SK-N-SH (cell line): ENCODE measurements around the gene ZBTB7A. TPM values are rescaled to one million over a fixed set of nuclear protein-coding genes. Genes with fewer than 3 reads are reported as not detected.

Experiments
- CTCF ChIA-PET: fragments of 300-600, 350-600 bp; formaldehyde crosslinking; extraction: SDS; loops from one replicate; lab custom pipeline; 2021; lab: Yijun Ruan, JAX
- POLR2A ChIA-PET: fragments of 350-600 bp; sonication (Branson Sonifier 250); formaldehyde crosslinking; extraction: SDS; loops from one replicate; lab custom pipeline; 2020; ENCODE audit warnings: antibody characterized with exemption, inconsistent platforms; lab: Yijun Ruan, JAX
- DNase-seq: peaks from one replicate; pipeline ENCODE4 v3.0.0; 2012
- H2AFZ ChIP-seq: fragments of 200-600 bp; sonication (generic); 2 replicates; pipeline ENCODE4 v1.8.1; 2016; ENCODE audit warnings: antibody characterized with exemption, mild to moderate bottlenecking, low read depth
- H3F3A ChIP-seq: fragments of 200-600 bp; sonication (generic); replicated peaks from 2 replicates; pipeline ENCODE3; 2016; ENCODE audit warnings: antibody characterized with exemption, mild to moderate bottlenecking; ENCODE audit not compliant: insufficient read depth
- H3K27ac ChIP-seq, 2 experiments: fragments of 200-500 bp in 1 of 2; fragments of 200-600 bp in 1 of 2; sonication (Bioruptor generic) in 1 of 2; sonication (generic), shearing (Covaris generic) in 1 of 2; 2 replicates each; pipeline versions ENCODE4 v1.5.1 to v1.6.1; 2014 to 2016; ENCODE audit warnings: low read depth in 2 of 2, inconsistent platforms in 1 of 2, low read length in 1 of 2, mild to moderate bottlenecking in 1 of 2, mixed read lengths in 1 of 2
- H3K27me3 ChIP-seq: fragments of 200-600 bp; sonication (generic), shearing (Covaris generic); 2 replicates; pipeline ENCODE4 v1.6.1; 2016; ENCODE audit warnings: mixed run types; ENCODE audit not compliant: insufficient read depth
- H3K36me3 ChIP-seq, 2 experiments: fragments of 200-500 bp in 1 of 2; fragments of 200-600 bp in 1 of 2; sonication (Bioruptor generic) in 1 of 2; sonication (generic) in 1 of 2; replicated peaks in 1 of 2; 2 replicates each; pipeline versions ENCODE3 to v1.5.1; 2014 to 2016; ENCODE audit warnings: low read length in 1 of 2, mild to moderate bottlenecking in 1 of 2; ENCODE audit not compliant: insufficient read depth in 2 of 2, control insufficient read depth in 1 of 2
- H3K4me1 ChIP-seq, 2 experiments: fragments of 200-500 bp in 1 of 2; fragments of 200-600 bp in 1 of 2; sonication (Bioruptor generic) in 1 of 2; sonication (generic), shearing (Covaris generic) in 1 of 2; 2 replicates each; pipeline versions ENCODE4 v1.5.1 to v1.6.1; 2014 to 2016; ENCODE audit warnings: low read depth in 1 of 2, low read length in 1 of 2, mixed run types in 1 of 2; ENCODE audit not compliant: insufficient read depth in 2 of 2, control insufficient read depth in 1 of 2
- H3K4me2 ChIP-seq: fragments of 200-600 bp; sonication (generic), shearing (Covaris generic); 2 replicates; pipeline ENCODE4 v1.6.1; 2017; ENCODE audit warnings: mixed run types
- H3K4me3 ChIP-seq, 2 experiments: fragments of 200-500 bp in 1 of 2; fragments of 200-600 bp in 1 of 2; sonication (Bioruptor generic) in 1 of 2; sonication (generic), shearing (Covaris generic) in 1 of 2; 2 replicates each; pipeline versions ENCODE4 v1.5.1 to v1.8.1; 2014 to 2016; ENCODE audit warnings: low read depth in 2 of 2, inconsistent platforms in 1 of 2, low read length in 1 of 2, mild to moderate bottlenecking in 1 of 2, mixed read lengths in 1 of 2, moderate library complexity in 1 of 2
- H3K79me2 ChIP-seq: fragments of 200-600 bp; sonication (generic); 2 replicates; pipeline ENCODE4 v1.8.1; 2017; ENCODE audit warnings: mild to moderate bottlenecking; ENCODE audit not compliant: insufficient read depth
- H3K9ac ChIP-seq: fragments of 200-600 bp; sonication (generic); 2 replicates; pipeline ENCODE4 v1.6.1; 2017; ENCODE audit warnings: mixed run types
- H3K9me2 ChIP-seq: fragments of 200-600 bp; sonication (generic); 2 replicates; pipeline ENCODE4 v1.6.1; 2017; ENCODE audit warnings: mixed run types
- H3K9me3 ChIP-seq: fragments of 200-600 bp; sonication (generic); 2 replicates; pipeline ENCODE4 v1.6.1; 2017; ENCODE audit warnings: mixed run types, mild to moderate bottlenecking, moderate library complexity
- H4K20me1 ChIP-seq: fragments of 200-600 bp; sonication (generic); 2 replicates; pipeline ENCODE4 v1.6.1; 2017; ENCODE audit warnings: mild to moderate bottlenecking, mixed run types; ENCODE audit not compliant: insufficient read depth
- GABPA ChIP-seq: IDR thresholded peaks from 2 replicates; pipeline ENCODE4 v1.4.0; 2012; ENCODE audit warnings: low read depth, mild to moderate bottlenecking
- JUND ChIP-seq: IDR thresholded peaks from 2 replicates; pipeline ENCODE4 v1.4.0; 2012
- RAD21 ChIP-seq: IDR thresholded peaks from 2 replicates; pipeline ENCODE4 v1.6.1; 2012; ENCODE audit warnings: mild to moderate bottlenecking, low read length
- RCOR1 ChIP-seq: fragments of 150-350 bp; IDR thresholded peaks from 2 replicates; pipeline ENCODE4 v1.6.1; 2017; ENCODE audit warnings: antibody characterized with exemption, low read length
- RXRA ChIP-seq: IDR thresholded peaks from 2 replicates; pipeline ENCODE4 v1.4.0; 2012; ENCODE audit warnings: low read depth, mild to moderate bottlenecking, borderline replicate concordance
- TAF1 ChIP-seq: IDR thresholded peaks from 2 replicates; pipeline ENCODE4 v1.6.1; 2012; ENCODE audit warnings: low read depth, mild to moderate bottlenecking, low read length, moderate library complexity, borderline replicate concordance
- TEAD4 ChIP-seq: IDR thresholded peaks from 2 replicates; pipeline ENCODE4 v1.4.0; 2012; ENCODE audit warnings: mild to moderate bottlenecking, borderline replicate concordance; ENCODE audit not compliant: insufficient read depth
- USF1 ChIP-seq: IDR thresholded peaks from 2 replicates; pipeline ENCODE4 v1.4.0; 2012; ENCODE audit warnings: low read depth, borderline replicate concordance
- WGBS: methylation state at CpG from one replicate; pipeline ENCODE4 v1.1.6; 2017; ENCODE audit warnings: low lambda C conversion rate; 5-methylcytosine and 5-hydroxymethylcytosine counted together
- polyA plus RNA-seq, 3 experiments: library from polyadenylated mRNA; depleted of rRNA; stranded (reverse); fragments of >200 nt; gene quantifications; 2 replicates each; pipeline ENCODE4 v1.2.3, GENCODE V29; 2012
- TF ChIP-seq, protein P1 (sequence below): IDR thresholded peaks from 2 replicates; pipeline ENCODE4 v1.6.1; 2012; ENCODE audit warnings: mild to moderate bottlenecking, low read depth, low read length, moderate library complexity
- TF ChIP-seq, protein P2 (sequence below): fragments of 200-600 bp; sonication (generic); IDR thresholded peaks from 2 replicates; pipeline ENCODE4 v1.6.1; 2017; ENCODE audit warnings: antibody characterized with exemption, mild to moderate bottlenecking, moderate library complexity
- TF ChIP-seq, protein P3 (sequence below): IDR thresholded peaks from 2 replicates; pipeline ENCODE4 v1.4.0; 2012; ENCODE audit warnings: low read depth

The ZBTB7A gene
- polyA plus RNA-seq, 1 of the 3 experiments (the other 2 are of a cell fraction): 7.4 TPM

DNA sequence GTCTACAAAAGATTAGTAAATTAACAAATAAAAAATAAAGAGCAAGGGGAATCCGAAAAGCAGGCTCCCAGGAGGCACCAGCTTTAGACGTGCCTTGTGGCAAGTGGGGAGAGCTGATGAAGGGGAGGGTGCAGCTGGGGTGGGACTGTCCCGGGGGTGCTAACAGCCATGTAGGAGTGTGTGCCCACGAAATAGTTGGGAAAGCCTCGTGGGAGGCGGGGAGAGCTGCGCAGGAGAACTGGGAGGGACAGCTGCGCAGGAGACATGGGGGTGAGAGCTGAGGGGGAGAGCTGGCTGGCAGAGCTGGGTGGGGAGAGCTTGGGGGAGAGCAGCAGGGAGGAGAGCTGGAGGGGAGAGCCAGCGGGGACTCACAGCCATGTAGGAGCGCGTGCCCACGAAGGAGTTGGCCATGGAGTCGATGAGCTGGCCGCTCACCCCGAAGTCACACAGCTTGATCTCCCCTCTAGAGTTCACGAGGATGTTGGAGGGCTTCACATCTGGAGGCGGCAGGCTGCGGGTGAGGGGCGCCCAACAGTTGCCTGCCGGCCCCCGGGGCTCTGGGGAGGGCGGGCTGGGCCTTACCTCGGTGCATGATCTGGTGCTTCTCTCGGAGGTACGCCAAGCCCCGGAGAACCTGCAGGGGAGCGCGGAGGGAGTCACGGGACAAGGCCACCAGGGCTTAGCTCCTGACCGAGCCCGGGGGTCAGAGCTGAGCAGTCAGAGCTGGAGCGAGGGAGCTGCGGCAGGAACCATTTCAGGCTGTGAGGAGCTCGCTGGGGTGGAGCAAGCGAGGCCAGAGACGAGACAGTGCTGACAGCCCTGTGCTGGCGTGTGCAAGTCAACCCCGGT is 34.2 kb upstream of the ZBTB7A start:
- H4K20me1 ChIP-seq: no peaks in the 10 kb centered on the region
- H3K4me1 ChIP-seq: no peaks in the 10 kb centered on the region
- ChIA-PET CTCF (interaction anchor here (0.8 to 1.1 kb wide), 2 partner anchors 113 kb away, joined by 3 read pairs; no protein-coding TSS in a partner anchor), POLR2A (interaction anchor here (0.7 to 1.1 kb wide), 2 partner anchors 9 to 116 kb away, joined by 3 read pairs; partner anchors contain the start of gene EEF2)
- no peaks in the 10 kb centered on the region for H3K79me2 ChIP-seq
- no peak for DNase-seq
- TF ChIP-seq TAF1 (no peak), JUND (no peak), TEAD4 (no peak), GABPA (no peak), RCOR1 (no peak), RAD21 (no peak), USF1 (no peak), RXRA (no peak)
- TF ChIP-seq, protein P1, sequence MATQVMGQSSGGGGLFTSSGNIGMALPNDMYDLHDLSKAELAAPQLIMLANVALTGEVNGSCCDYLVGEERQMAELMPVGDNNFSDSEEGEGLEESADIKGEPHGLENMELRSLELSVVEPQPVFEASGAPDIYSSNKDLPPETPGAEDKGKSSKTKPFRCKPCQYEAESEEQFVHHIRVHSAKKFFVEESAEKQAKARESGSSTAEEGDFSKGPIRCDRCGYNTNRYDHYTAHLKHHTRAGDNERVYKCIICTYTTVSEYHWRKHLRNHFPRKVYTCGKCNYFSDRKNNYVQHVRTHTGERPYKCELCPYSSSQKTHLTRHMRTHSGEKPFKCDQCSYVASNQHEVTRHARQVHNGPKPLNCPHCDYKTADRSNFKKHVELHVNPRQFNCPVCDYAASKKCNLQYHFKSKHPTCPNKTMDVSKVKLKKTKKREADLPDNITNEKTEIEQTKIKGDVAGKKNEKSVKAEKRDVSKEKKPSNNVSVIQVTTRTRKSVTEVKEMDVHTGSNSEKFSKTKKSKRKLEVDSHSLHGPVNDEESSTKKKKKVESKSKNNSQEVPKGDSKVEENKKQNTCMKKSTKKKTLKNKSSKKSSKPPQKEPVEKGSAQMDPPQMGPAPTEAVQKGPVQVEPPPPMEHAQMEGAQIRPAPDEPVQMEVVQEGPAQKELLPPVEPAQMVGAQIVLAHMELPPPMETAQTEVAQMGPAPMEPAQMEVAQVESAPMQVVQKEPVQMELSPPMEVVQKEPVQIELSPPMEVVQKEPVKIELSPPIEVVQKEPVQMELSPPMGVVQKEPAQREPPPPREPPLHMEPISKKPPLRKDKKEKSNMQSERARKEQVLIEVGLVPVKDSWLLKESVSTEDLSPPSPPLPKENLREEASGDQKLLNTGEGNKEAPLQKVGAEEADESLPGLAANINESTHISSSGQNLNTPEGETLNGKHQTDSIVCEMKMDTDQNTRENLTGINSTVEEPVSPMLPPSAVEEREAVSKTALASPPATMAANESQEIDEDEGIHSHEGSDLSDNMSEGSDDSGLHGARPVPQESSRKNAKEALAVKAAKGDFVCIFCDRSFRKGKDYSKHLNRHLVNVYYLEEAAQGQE: no peak
- TF ChIP-seq, protein P2, sequence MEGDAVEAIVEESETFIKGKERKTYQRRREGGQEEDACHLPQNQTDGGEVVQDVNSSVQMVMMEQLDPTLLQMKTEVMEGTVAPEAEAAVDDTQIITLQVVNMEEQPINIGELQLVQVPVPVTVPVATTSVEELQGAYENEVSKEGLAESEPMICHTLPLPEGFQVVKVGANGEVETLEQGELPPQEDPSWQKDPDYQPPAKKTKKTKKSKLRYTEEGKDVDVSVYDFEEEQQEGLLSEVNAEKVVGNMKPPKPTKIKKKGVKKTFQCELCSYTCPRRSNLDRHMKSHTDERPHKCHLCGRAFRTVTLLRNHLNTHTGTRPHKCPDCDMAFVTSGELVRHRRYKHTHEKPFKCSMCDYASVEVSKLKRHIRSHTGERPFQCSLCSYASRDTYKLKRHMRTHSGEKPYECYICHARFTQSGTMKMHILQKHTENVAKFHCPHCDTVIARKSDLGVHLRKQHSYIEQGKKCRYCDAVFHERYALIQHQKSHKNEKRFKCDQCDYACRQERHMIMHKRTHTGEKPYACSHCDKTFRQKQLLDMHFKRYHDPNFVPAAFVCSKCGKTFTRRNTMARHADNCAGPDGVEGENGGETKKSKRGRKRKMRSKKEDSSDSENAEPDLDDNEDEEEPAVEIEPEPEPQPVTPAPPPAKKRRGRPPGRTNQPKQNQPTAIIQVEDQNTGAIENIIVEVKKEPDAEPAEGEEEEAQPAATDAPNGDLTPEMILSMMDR: no peak
- TF ChIP-seq, protein P3, sequence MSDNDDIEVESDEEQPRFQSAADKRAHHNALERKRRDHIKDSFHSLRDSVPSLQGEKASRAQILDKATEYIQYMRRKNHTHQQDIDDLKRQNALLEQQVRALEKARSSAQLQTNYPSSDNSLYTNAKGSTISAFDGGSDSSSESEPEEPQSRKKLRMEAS: no peak
- no peak overlapping the region for H3K4me2 ChIP-seq
- no peaks in the 10 kb centered on the region for H3K27me3 ChIP-seq
- no peaks in the 10 kb centered on the region for H3K9me2 ChIP-seq
- H3K27ac ChIP-seq: no peak overlapping the region
- H3K9me3 ChIP-seq: no peaks in the 10 kb centered on the region
- no peak overlapping the region for H3K4me3 ChIP-seq
- H2AFZ ChIP-seq: no peak overlapping the region
- H3K9ac ChIP-seq: no peak overlapping the region
- H3K36me3 ChIP-seq: peaks cover 4 to 37% of the 10 kb centered on the region in 2 experiments
- peaks cover 2% of the 10 kb centered on the region for H3F3A ChIP-seq
- 91% methylated on average over 32 of the region's 38 CpGs for WGBS
